Lower lobe of right lung (tissue), 2 donors: Measurements from ENCODE around the gene IL17D. TPM values are rescaled to one million over a fixed set of nuclear protein-coding genes. Genes with fewer than 3 reads are reported as not detected.

Experiments used
- ATAC-seq, 2 donors: fragments of 200-7000 bp; cut with Tn5 transposase; one replicate each; pipeline ENCODE4 v1.9.1; 2020 to 2022; ENCODE audit warnings: mild to moderate bottlenecking in 2 of 2, moderate library complexity in 2 of 2
- DNase-seq: peaks from one replicate; pipeline ENCODE4 v3.0.0-alpha.2; 2020
- H3K27ac ChIP-seq: fragments of 200-600 bp; one replicate; pipeline ENCODE4 v1.8.0; 2022
- H3K27me3 ChIP-seq: fragments of 200-600 bp; one replicate; pipeline ENCODE4 v1.8.0; 2022; ENCODE audit warnings: low read depth
- H3K36me3 ChIP-seq: fragments of 200-600 bp; one replicate; pipeline ENCODE4 v1.8.0; 2022; ENCODE audit warnings: mild to moderate bottlenecking
- H3K4me1 ChIP-seq: fragments of 200-600 bp; one replicate; pipeline ENCODE4 v1.8.0; 2022
- H3K4me3 ChIP-seq: fragments of 200-600 bp; one replicate; pipeline ENCODE4 v1.8.0; 2022; ENCODE audit warnings: mild to moderate bottlenecking
- H3K9me3 ChIP-seq: fragments of 200-600 bp; one replicate; pipeline ENCODE4 v1.8.0; 2022
- intact Hi-C: fragments of 100-400 bp; cut with DNase I; formaldehyde crosslinking; loops from one replicate; pipeline ENCODE4 v1.11.0; 2022
- total RNA-seq: library from RNA; stranded (reverse); fragmentation: NEBNext Ultra II Directional; extraction: Animal tissue kit (Norgen Biotek cat#: 25700); gene quantifications from one replicate; pipeline ENCODE4 v1.2.1, GENCODE V29; 2021
- TF ChIP-seq, protein P1 (sequence below): fragments of 200-600 bp; IDR thresholded peaks from one replicate; pipeline ENCODE4 v1.8.0; 2022; ENCODE audit warnings: antibody characterized with exemption, mild to moderate bottlenecking
- donor health status: DM: no; HTN: yes; CAD: no; lungs with severe emphysema.

The IL17D gene
- total RNA-seq, 1 donor from 2014 or later = 1.5 TPM

DNA sequence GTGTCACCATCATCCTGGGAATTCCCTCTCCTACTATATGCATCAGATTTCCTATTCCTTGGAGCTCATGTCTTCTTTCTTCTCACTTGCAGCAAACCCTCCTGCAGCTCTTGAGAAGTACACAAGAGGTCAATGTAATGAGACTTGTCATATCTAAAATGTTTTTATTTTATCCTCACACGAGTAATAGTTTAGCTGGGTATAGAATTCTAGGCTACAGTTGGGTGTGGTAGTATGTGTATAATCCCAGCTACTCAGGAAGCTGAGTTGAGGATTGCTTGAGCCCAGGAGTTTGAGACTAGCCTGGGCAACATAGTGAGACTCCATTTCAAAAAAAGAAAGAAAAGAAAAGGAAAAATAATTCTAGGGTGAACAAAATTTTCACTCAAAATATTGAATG lies 45.9 kb downstream of the IL17D start:
- intact Hi-C loops = no loop called here

DNA sequence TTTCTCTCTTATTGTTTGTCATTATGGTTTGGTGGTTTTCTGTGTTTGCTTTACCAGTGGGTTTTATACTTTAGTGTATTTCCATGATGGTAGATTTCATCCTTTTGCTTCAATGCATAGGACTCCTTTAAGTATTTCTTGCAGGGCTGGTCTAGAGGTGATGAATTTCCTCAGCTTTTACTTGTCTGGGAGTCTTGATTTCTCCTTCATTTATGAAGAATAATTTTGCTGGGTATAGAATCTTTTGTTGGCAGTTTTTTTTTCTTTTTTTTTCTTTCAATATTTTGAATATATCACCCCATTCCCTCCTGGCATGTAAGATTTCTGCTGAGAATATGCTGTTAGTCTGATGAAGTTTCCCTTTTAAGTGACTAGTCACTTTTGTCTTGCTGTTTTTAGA lies 50.5 kb downstream of the IL17D start:
- Histone ChIP-seq H3K36me3 (no peaks in the 10 kb centered on the region), H3K4me1 (no peaks in the 10 kb centered on the region), H3K4me3 (no peak overlapping the region), H3K9me3 (peaks cover 12% of the 10 kb centered on the region), H3K27ac (no peak overlapping the region), H3K27me3 (no peaks in the 10 kb centered on the region)
- TF ChIP-seq, protein P1, sequence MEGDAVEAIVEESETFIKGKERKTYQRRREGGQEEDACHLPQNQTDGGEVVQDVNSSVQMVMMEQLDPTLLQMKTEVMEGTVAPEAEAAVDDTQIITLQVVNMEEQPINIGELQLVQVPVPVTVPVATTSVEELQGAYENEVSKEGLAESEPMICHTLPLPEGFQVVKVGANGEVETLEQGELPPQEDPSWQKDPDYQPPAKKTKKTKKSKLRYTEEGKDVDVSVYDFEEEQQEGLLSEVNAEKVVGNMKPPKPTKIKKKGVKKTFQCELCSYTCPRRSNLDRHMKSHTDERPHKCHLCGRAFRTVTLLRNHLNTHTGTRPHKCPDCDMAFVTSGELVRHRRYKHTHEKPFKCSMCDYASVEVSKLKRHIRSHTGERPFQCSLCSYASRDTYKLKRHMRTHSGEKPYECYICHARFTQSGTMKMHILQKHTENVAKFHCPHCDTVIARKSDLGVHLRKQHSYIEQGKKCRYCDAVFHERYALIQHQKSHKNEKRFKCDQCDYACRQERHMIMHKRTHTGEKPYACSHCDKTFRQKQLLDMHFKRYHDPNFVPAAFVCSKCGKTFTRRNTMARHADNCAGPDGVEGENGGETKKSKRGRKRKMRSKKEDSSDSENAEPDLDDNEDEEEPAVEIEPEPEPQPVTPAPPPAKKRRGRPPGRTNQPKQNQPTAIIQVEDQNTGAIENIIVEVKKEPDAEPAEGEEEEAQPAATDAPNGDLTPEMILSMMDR = no peak
- intact Hi-C loops = no loop called here
- DNase-seq = no peak
- ATAC-seq = no peak

More for the DNA sequence above, 45.9 kb downstream of the IL17D start:
- no peak for ATAC-seq
- H3K36me3 ChIP-seq = no peaks in the 10 kb centered on the region
- peaks cover 19% of the 10 kb centered on the region for H3K9me3 ChIP-seq
- no peak for DNase-seq
- H3K27me3 ChIP-seq = no peaks in the 10 kb centered on the region
- H3K27ac ChIP-seq = no peak overlapping the region
- TF ChIP-seq, protein P1 = no peak
- H3K4me1 ChIP-seq = no peaks in the 10 kb centered on the region
- H3K4me3 ChIP-seq = no peak overlapping the region

DNA sequence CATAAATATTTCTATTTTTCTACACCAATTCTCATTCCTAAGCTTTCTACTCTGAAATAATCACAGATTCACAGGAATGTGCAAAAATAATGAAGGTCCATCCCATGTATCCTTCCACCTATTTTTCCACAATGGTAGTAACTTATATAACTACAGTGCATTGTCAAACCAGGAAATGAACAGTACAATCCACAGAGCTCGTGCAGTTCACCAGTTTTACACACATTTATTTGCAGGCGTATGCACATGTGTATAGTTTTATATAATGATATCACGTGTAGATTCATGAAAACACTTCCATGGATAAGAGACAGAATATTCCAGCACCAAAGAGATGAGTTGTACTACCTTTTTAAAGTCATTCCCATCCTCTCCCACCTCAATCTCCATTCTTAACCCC lies 57.4 kb downstream of the IL17D start:
- H3K4me3 ChIP-seq = no peak overlapping the region
- no peaks in the 10 kb centered on the region for H3K9me3 ChIP-seq
- TF ChIP-seq, protein P1 = no peak
- no peaks in the 10 kb centered on the region for H3K27me3 ChIP-seq
- H3K27ac ChIP-seq = no peak overlapping the region
- ATAC-seq = no peak
- intact Hi-C loops = no loop called here
- H3K36me3 ChIP-seq = no peaks in the 10 kb centered on the region
- no peak for DNase-seq
- H3K4me1 ChIP-seq = no peaks in the 10 kb centered on the region

DNA sequence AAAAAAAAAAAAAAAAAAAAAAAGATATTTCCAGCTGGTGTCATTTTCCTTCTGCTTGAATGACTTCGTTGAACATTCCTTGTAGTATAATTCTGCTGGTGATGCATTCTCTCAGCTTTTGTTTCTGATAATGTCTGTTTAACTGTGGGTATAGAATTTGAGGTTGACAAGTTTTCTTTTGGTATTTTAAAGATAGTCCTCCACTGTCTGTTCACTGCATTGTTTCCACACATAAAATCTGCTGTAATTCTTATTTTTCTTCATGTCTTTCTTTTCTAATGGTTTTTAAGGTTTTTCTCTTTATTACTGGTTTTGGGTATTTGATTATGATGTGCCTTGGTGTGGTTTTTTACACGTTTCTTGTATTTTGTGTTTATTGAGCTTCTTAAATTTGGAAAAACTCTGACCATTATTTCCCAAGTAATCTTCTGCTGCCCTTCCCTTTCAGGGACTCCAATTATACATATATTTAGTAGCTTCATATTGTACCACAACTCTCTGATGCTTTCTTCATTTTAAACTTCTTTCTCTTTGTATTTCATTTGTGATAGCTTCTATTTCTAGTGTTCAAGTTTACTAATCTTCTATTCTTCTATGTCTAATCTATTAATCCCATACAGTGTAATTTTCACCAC lies 63.9 kb downstream of the IL17D start:
- Histone ChIP-seq H3K4me1 (peaks cover 3% of the 10 kb centered on the region), H3K27ac (no peak overlapping the region), H3K36me3 (no peaks in the 10 kb centered on the region), H3K9me3 (peaks cover 12% of the 10 kb centered on the region), H3K27me3 (no peaks in the 10 kb centered on the region), H3K4me3 (no peak overlapping the region)
- intact Hi-C loops = no loop called here
- TF ChIP-seq, protein P1 = no peak
- ATAC-seq (no peak), DNase-seq (no peak)

DNA sequence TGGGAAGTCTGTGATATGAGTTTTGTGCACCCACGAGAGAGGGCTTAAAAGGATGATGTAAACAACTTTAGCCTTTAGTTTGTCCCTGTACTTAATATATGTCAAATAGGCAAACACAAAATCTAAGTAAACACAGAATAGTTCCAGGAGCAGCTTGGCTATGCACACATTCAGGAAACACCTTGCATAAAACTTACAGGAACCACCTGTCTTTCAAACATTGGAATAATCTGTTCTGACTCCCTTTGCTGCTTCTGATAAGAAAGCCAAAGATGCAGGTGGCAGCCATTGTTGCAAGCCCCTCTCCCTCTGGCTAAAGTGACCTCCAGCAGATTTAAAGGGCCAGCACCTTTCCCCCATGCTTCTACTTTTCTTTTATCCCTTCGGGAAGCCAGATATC lies 65.6 kb downstream of the IL17D start:
- DNase-seq (no peak), ATAC-seq (no peak)
- peaks cover 12% of the 10 kb centered on the region for H3K9me3 ChIP-seq
- peaks cover 9% of the 10 kb centered on the region for H3K4me1 ChIP-seq
- no peaks in the 10 kb centered on the region for H3K27me3 ChIP-seq
- H3K4me3 ChIP-seq = no peak overlapping the region
- H3K27ac ChIP-seq = no peak overlapping the region
- intact Hi-C loops = no loop called here
- TF ChIP-seq, protein P1 = no peak
- H3K36me3 ChIP-seq = no peaks in the 10 kb centered on the region
